Endodermal cell (in vitro differentiated cells): Measurements from ENCODE around the gene IGFBP5. TPM values are rescaled to one million over a fixed set of nuclear protein-coding genes. Genes with fewer than 3 reads are reported as not detected.

Source experiments
- DNase-seq: peaks from one replicate; pipeline ENCODE4 v3.0.0-alpha.2; 2017
- H3K27ac ChIP-seq: 2 replicates; pipeline ENCODE4 v1.5.1; 2013; ENCODE audit warnings: mild to moderate bottlenecking, low read depth, low read length, moderate library complexity
- H3K27me3 ChIP-seq: 2 replicates; pipeline ENCODE4 v1.6.1; 2013; ENCODE audit warnings: mild to moderate bottlenecking, low read length, moderate library complexity; ENCODE audit not compliant: insufficient read depth, control insufficient read depth, poor library complexity, severe bottlenecking
- H3K36me3 ChIP-seq: 2 replicates; pipeline ENCODE4 v1.7.0; 2013; ENCODE audit warnings: mild to moderate bottlenecking, low read length, moderate library complexity; ENCODE audit not compliant: control insufficient read depth, insufficient read depth
- H3K4me1 ChIP-seq: one replicate; pipeline ENCODE4 v1.7.0; 2013; ENCODE audit warnings: low read length; ENCODE audit not compliant: control insufficient read depth, insufficient read depth
- H3K4me3 ChIP-seq: 2 replicates; pipeline ENCODE4 v1.5.1; 2013; ENCODE audit warnings: mild to moderate bottlenecking, low read length, moderate library complexity
- H3K9ac ChIP-seq: 2 replicates; pipeline ENCODE4 v1.6.1; 2013; ENCODE audit warnings: mild to moderate bottlenecking, low read length, moderate library complexity; ENCODE audit not compliant: poor library complexity, severe bottlenecking; ENCODE audit errors: extremely low read depth
- H3K9me3 ChIP-seq: 2 replicates; pipeline ENCODE4 v1.6.1; 2013; ENCODE audit warnings: mild to moderate bottlenecking, low read length, moderate library complexity; ENCODE audit not compliant: control insufficient read depth
- H3K27ac Mint-ChIP-seq: 2 replicates; pipeline ENCODE4 v1.8.0; 2020; ENCODE audit warnings: mixed read lengths
- H3K27me3 Mint-ChIP-seq: 2 replicates; pipeline ENCODE4 v1.8.0; 2021; ENCODE audit warnings: mild to moderate bottlenecking, mixed read lengths; ENCODE audit not compliant: insufficient read depth
- H3K36me3 Mint-ChIP-seq: 2 replicates; pipeline ENCODE4 v1.8.0; 2020; ENCODE audit warnings: low read depth, mixed read lengths
- H3K4me1 Mint-ChIP-seq: 2 replicates; pipeline ENCODE4 v1.8.0; 2020; ENCODE audit warnings: mixed read lengths
- H3K4me3 Mint-ChIP-seq: 2 replicates; pipeline ENCODE4 v1.8.0; 2020; ENCODE audit warnings: mild to moderate bottlenecking, moderate library complexity, mixed read lengths
- H3K9me3 Mint-ChIP-seq: 2 replicates; pipeline ENCODE4 v1.8.0; 2020; ENCODE audit warnings: mild to moderate bottlenecking, mixed read lengths
- WGBS, 2 experiments: methylation state at CpG; one replicate each; pipeline versions ENCODE4 v1.1.5 to v1.1.7; 2013; ENCODE audit warnings: missing lambda C conversion rate in 2 of 2, mixed read lengths in 1 of 2; ENCODE audit not compliant: insufficient coverage in 1 of 2, insufficient read length in 1 of 2; 5-methylcytosine and 5-hydroxymethylcytosine counted together
- total RNA-seq, 2 donors: library from RNA; stranded (reverse); fragmentation: NEBNext Ultra II Directional in 1 of 2; extraction: Animal tissue kit (Norgen Biotek cat#: 25700) in 1 of 2; gene quantifications; 2 replicates in 1 of 2; 3 replicates in 1 of 2; pipeline ENCODE4 v1.2.1, GENCODE V29; 2021
- TF ChIP-seq, protein P1 (sequence below): fragments of 200-600 bp; sonication (generic); conservative IDR thresholded peaks from 2 replicates; pipeline ENCODE4 v1.5.0; 2021; ENCODE audit warnings: antibody characterized with exemption, mild to moderate bottlenecking

IGFBP5 gene
- total RNA-seq, 2 donors from 2014 or later, result 3.6 to 8.9 TPM

GRCh38 chr2:216664593-216665034 lies 30.7 kb downstream of the IGFBP5 start:
- Mint-ChIP-seq H3K4me1 (peaks cover 11% of the 10 kb centered on the region), H3K27me3 (peaks cover 2% of the 10 kb centered on the region), H3K4me3 (no peak overlapping the region), H3K27ac (no peak overlapping the region), H3K9me3 (no peaks in the 10 kb centered on the region), H3K36me3 (peaks cover 20% of the 10 kb centered on the region)
- no peak overlapping the region for H3K4me3 ChIP-seq
- H3K4me1 ChIP-seq, result peaks cover 9% of the 10 kb centered on the region
- no peak overlapping the region for H3K9ac ChIP-seq
- 86% methylated on average over 6 of the region's 6 CpGs; no CpG with 5 or more reads in 1 of the 2 experiments for WGBS, 2 experiments
- no peaks in the 10 kb centered on the region for H3K27me3 ChIP-seq
- DNase-seq, result peak; percentile 67
- H3K27ac ChIP-seq, result peak overlapping the region; percentile 68
- TF ChIP-seq, protein P1, sequence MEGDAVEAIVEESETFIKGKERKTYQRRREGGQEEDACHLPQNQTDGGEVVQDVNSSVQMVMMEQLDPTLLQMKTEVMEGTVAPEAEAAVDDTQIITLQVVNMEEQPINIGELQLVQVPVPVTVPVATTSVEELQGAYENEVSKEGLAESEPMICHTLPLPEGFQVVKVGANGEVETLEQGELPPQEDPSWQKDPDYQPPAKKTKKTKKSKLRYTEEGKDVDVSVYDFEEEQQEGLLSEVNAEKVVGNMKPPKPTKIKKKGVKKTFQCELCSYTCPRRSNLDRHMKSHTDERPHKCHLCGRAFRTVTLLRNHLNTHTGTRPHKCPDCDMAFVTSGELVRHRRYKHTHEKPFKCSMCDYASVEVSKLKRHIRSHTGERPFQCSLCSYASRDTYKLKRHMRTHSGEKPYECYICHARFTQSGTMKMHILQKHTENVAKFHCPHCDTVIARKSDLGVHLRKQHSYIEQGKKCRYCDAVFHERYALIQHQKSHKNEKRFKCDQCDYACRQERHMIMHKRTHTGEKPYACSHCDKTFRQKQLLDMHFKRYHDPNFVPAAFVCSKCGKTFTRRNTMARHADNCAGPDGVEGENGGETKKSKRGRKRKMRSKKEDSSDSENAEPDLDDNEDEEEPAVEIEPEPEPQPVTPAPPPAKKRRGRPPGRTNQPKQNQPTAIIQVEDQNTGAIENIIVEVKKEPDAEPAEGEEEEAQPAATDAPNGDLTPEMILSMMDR, result peak; percentile 64
- no peaks in the 10 kb centered on the region for H3K9me3 ChIP-seq
- H3K36me3 ChIP-seq, result peaks cover 37% of the 10 kb centered on the region

DNA sequence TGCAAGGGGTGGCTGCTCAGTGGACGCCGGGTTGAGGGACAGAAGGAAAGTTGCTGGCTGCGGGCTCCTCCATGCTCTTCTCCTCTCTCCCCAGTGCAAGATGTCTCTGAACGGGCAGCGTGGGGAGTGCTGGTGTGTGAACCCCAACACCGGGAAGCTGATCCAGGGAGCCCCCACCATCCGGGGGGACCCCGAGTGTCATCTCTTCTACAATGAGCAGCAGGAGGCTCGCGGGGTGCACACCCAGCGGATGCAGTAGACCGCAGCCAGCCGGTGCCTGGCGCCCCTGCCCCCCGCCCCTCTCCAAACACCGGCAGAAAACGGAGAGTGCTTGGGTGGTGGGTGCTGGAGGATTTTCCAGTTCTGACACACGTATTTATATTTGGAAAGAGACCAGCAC lies 31.5 kb downstream of the IGFBP5 start:
- peaks cover 11% of the 10 kb centered on the region for H3K4me1 Mint-ChIP-seq
- H3K9me3 Mint-ChIP-seq, result no peaks in the 10 kb centered on the region
- H3K27me3 Mint-ChIP-seq, result peaks cover 2% of the 10 kb centered on the region
- peaks cover 20% of the 10 kb centered on the region for H3K36me3 Mint-ChIP-seq
- TF ChIP-seq, protein P1, result no peak
- Histone ChIP-seq H3K27ac (peak overlapping the region; percentile 15), H3K36me3 (peaks cover 37% of the 10 kb centered on the region), H3K4me1 (peaks cover 9% of the 10 kb centered on the region), H3K9ac (no peak overlapping the region), H3K4me3 (no peak overlapping the region), H3K27me3 (no peaks in the 10 kb centered on the region), H3K9me3 (no peaks in the 10 kb centered on the region)
- no peak overlapping the region for H3K4me3 Mint-ChIP-seq
- WGBS, 2 experiments, result 95% methylated on average over 11 to 18 of the region's 18 CpGs
- H3K27ac Mint-ChIP-seq, result no peak overlapping the region
- no peak for DNase-seq

DNA sequence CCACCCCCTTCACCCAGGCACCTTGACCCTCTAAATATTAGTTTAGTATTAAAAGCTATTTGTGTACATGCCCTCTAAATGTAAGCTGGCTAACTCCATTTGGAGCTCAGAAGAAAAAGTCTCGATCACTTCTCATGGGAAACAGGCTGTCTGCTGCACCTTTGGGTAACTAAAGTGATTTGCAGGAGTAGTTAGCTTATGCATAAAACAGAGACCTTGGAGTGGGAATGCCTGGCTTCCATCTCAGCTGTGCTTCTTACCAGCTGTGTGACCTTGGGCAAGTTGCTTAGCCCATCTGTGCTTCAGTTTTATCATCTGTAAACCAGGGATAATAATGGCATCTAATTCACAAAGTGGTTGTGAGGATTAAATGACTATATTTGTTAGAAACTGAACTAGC lies 32.2 kb downstream of the IGFBP5 start:
- no peak overlapping the region for H3K4me3 Mint-ChIP-seq
- TF ChIP-seq, protein P1, result no peak
- peaks cover 11% of the 10 kb centered on the region for H3K4me1 Mint-ChIP-seq
- no peaks in the 10 kb centered on the region for H3K9me3 Mint-ChIP-seq
- no peak overlapping the region for H3K27ac Mint-ChIP-seq
- peaks cover 20% of the 10 kb centered on the region for H3K36me3 Mint-ChIP-seq
- WGBS, 2 experiments, result 80 to 91% methylated on average over 1 of the region's 1 CpG
- DNase-seq, result no peak
- H3K27me3 Mint-ChIP-seq, result peaks cover 2% of the 10 kb centered on the region
- no peak overlapping the region for H3K9ac ChIP-seq
- no peaks in the 10 kb centered on the region for H3K27me3 ChIP-seq
- peaks cover 38% of the 10 kb centered on the region for H3K36me3 ChIP-seq
- no peak overlapping the region for H3K27ac ChIP-seq
- no peak overlapping the region for H3K4me3 ChIP-seq
- H3K4me1 ChIP-seq, result peaks cover 9% of the 10 kb centered on the region
- H3K9me3 ChIP-seq, result no peaks in the 10 kb centered on the region
